RWPE2 (cell line): Measurements from ENCODE around the gene DNAH11.

Experiments used
- ATAC-seq: fragments of 200-7000 bp; cut with Tn5 transposase; 3 replicates; pipeline ENCODE4 v1.9.1; 2021; ENCODE audit warnings: low read depth
- DNase-seq: peaks from one replicate; pipeline ENCODE4 v3.0.0-alpha.2; 2020; ENCODE audit warnings: low spot score
- H3K27ac ChIP-seq: fragments of 450-650 bp; 2 replicates; pipeline ENCODE4 v1.5.1; 2017; ENCODE audit warnings: mild to moderate bottlenecking; ENCODE audit not compliant: poor library complexity, severe bottlenecking
- H3K27me3 ChIP-seq: fragments of 250-450 bp; sonication (Bioruptor Pico); 2 replicates; pipeline ENCODE4 v1.5.1; 2021; ENCODE audit warnings: mild to moderate bottlenecking, moderate library complexity; ENCODE audit not compliant: insufficient read depth, poor library complexity, severe bottlenecking
- H3K36me3 ChIP-seq: fragments of 250-450 bp; sonication (Bioruptor Pico); 2 replicates; pipeline ENCODE4 v1.5.1; 2020; ENCODE audit warnings: low read depth, mild to moderate bottlenecking, moderate library complexity
- H3K4me1 ChIP-seq: fragments of 250-450 bp; sonication (Bioruptor Pico); 2 replicates; pipeline ENCODE4 v1.5.1; 2021; ENCODE audit warnings: mild to moderate bottlenecking, moderate library complexity; ENCODE audit not compliant: insufficient read depth, poor library complexity, severe bottlenecking
- H3K4me3 ChIP-seq: fragments of 250-450 bp; sonication (Bioruptor Pico); 2 replicates; pipeline ENCODE4 v1.5.1; 2021; ENCODE audit warnings: mild to moderate bottlenecking, moderate library complexity; ENCODE audit not compliant: severe bottlenecking
- H3K9me3 ChIP-seq: fragments of 250-450 bp; sonication (Bioruptor Pico); 2 replicates; pipeline ENCODE4 v1.5.1; 2021; ENCODE audit warnings: mild to moderate bottlenecking, moderate library complexity; ENCODE audit not compliant: severe bottlenecking
- CTCF ChIP-seq: fragments of 450-650 bp; IDR thresholded peaks from one replicate; pipeline ENCODE4 v1.5.1; 2017; ENCODE audit warnings: mild to moderate bottlenecking, moderate library complexity; ENCODE audit not compliant: poor library complexity, severe bottlenecking

DNAH11 gene

GRCh38 chr7:21544303-21544656, 1.4 kb downstream of the DNAH11 start:
- Histone ChIP-seq H3K27ac (peak overlapping the region; percentile 37), H3K4me1 (peaks cover 14% of the 10 kb centered on the region), H3K4me3 (peak overlapping the region; percentile 55), H3K36me3 (no peaks in the 10 kb centered on the region; the same call in 1 of the 2 replicates), H3K27me3 (no peaks in the 10 kb centered on the region), H3K9me3 (no peaks in the 10 kb centered on the region)
- no peak for TF ChIP-seq CTCF
- ATAC-seq, result no peak
- no peak for DNase-seq

GRCh38 chr7:21544715-21545114, 1.9 kb downstream of the DNAH11 start:
- no peaks in the 10 kb centered on the region; the same call in 1 of the 2 replicates for H3K36me3 ChIP-seq
- H3K27me3 ChIP-seq, result no peaks in the 10 kb centered on the region
- H3K9me3 ChIP-seq, result no peaks in the 10 kb centered on the region
- H3K4me3 ChIP-seq, result peak overlapping the region; percentile 55
- peak overlapping the region; percentile 37 for H3K27ac ChIP-seq
- TF ChIP-seq CTCF, result no peak
- H3K4me1 ChIP-seq, result peaks cover 14% of the 10 kb centered on the region
- no peak for DNase-seq
- ATAC-seq, result no peak

- H3K9me3 ChIP-seq, result no peaks in the 10 kb centered on the region
- DNase-seq (no peak), ATAC-seq (no peak)
- no peak overlapping the region for H3K27ac ChIP-seq
- H3K36me3 ChIP-seq, result no peaks in the 10 kb centered on the region; the same call in 1 of the 2 replicates
- peaks cover 26% of the 10 kb centered on the region for H3K4me1 ChIP-seq
- H3K4me3 ChIP-seq, result no peak overlapping the region
- no peaks in the 10 kb centered on the region for H3K27me3 ChIP-seq
- TF ChIP-seq CTCF, result no peak
Measured at GRCh38 chr7:21547501-21547900, 4.7 kb downstream of the DNAH11 start.

GRCh38 chr7:21548491-21548890, 5.7 kb downstream of the DNAH11 start:
- H3K27me3 ChIP-seq, result no peaks in the 10 kb centered on the region
- no peak overlapping the region for H3K4me3 ChIP-seq
- H3K36me3 ChIP-seq, result no peaks in the 10 kb centered on the region; the same call in 1 of the 2 replicates
- H3K9me3 ChIP-seq, result no peaks in the 10 kb centered on the region
- H3K4me1 ChIP-seq, result peaks cover 26% of the 10 kb centered on the region
- ATAC-seq (no peak), DNase-seq (no peak)
- no peak overlapping the region for H3K27ac ChIP-seq
- TF ChIP-seq CTCF, result no peak

- DNase-seq, result no peak
- Histone ChIP-seq H3K9me3 (no peaks in the 10 kb centered on the region), H3K4me1 (peaks cover 20% of the 10 kb centered on the region), H3K36me3 (no peaks in the 10 kb centered on the region; the same call in 1 of the 2 replicates), H3K27ac (peak overlapping the region; percentile 45), H3K27me3 (no peaks in the 10 kb centered on the region), H3K4me3 (no peak overlapping the region)
- no peak; the same call in 2 of the 3 replicates for ATAC-seq
- no peak for TF ChIP-seq CTCF
Measured at GRCh38 chr7:21550076-21550475, 7.2 kb downstream of the DNAH11 start.
